Upper lobe of right lung (tissue), 1 donor: Measurements from ENCODE around the gene CIZ1. TPM values are rescaled to one million over a fixed set of nuclear protein-coding genes. Genes with fewer than 3 reads are reported as not detected.
"Not testable (repeated sequence)": the region's sequence is repeated elsewhere in the genome, so short reads cannot be mapped to it uniquely, and the experiment has no call there.

Source experiments
- ATAC-seq: fragments of 200-7000 bp; cut with Tn5 transposase; one replicate; pipeline ENCODE4 v1.9.1; 2020; ENCODE audit warnings: mild to moderate bottlenecking, moderate library complexity
- DNase-seq: peaks from one replicate; pipeline ENCODE4 v3.0.0-alpha.2; 2020
- H3K27ac ChIP-seq: fragments of 200-600 bp; one replicate; pipeline ENCODE4 v1.8.0; 2022
- H3K27me3 ChIP-seq: fragments of 200-600 bp; one replicate; pipeline ENCODE4 v1.8.0; 2022; ENCODE audit warnings: mild to moderate bottlenecking
- H3K36me3 ChIP-seq: fragments of 200-600 bp; one replicate; pipeline ENCODE4 v1.8.0; 2022
- H3K4me1 ChIP-seq: fragments of 200-600 bp; one replicate; pipeline ENCODE4 v1.8.0; 2022
- H3K4me3 ChIP-seq: fragments of 200-600 bp; one replicate; pipeline ENCODE4 v1.8.0; 2022; ENCODE audit warnings: mild to moderate bottlenecking
- H3K9me3 ChIP-seq: fragments of 200-600 bp; one replicate; pipeline ENCODE4 v1.8.0; 2022
- CTCF ChIP-seq: fragments of 200-600 bp; IDR thresholded peaks from one replicate; pipeline ENCODE4 v1.8.0; 2022; ENCODE audit warnings: antibody characterized with exemption
- intact Hi-C: fragments of 100-400 bp; cut with DNase I; formaldehyde crosslinking; loops from one replicate; pipeline ENCODE4 v1.11.0; 2022
- total RNA-seq: library from RNA; stranded (reverse); fragmentation: NEBNext Ultra II Directional; extraction: Animal tissue kit (Norgen Biotek cat#: 25700); gene quantifications from one replicate; pipeline ENCODE4 v1.2.1, GENCODE V29; 2021
- donor health status: DM: no; HTN: yes; CAD: no; lungs with severe emphysema.

Gene CIZ1
- total RNA-seq, 1 donor from 2014 or later: 107 TPM

- DNase-seq (no peak), ATAC-seq (no peak)
- Histone ChIP-seq H3K36me3 (peaks cover 58% of the 10 kb centered on the region), H3K27ac (no peak overlapping the region), H3K4me1 (peaks cover 11% of the 10 kb centered on the region), H3K4me3 (no peak overlapping the region), H3K9me3 (no peaks in the 10 kb centered on the region), H3K27me3 (no peaks in the 10 kb centered on the region)
- intact Hi-C loops: no loop called here
- no peak for TF ChIP-seq CTCF
These were observed 5.1 kb downstream of the CIZ1 start for GRCh38 chr9:128185979-128186965.

- Histone ChIP-seq H3K4me3 (no peak overlapping the region), H3K4me1 (no peaks in the 10 kb centered on the region), H3K27me3 (no peaks in the 10 kb centered on the region), H3K36me3 (peaks cover 77% of the 10 kb centered on the region), H3K9me3 (no peaks in the 10 kb centered on the region), H3K27ac (no peak overlapping the region)
- DNase-seq: no peak
- intact Hi-C loops: no loop called here
- no peak for ATAC-seq
- no peak for TF ChIP-seq CTCF
These were observed 8.3 kb downstream of the CIZ1 start for GRCh38 chr9:128182893-128183588.

GRCh38 chr9:128181480-128181879, 9.9 kb downstream of the CIZ1 start:
- ATAC-seq, H3K27ac ChIP-seq, H3K9me3 ChIP-seq, H3K4me3 ChIP-seq, intact Hi-C loops, H3K27me3 ChIP-seq, H3K4me1 ChIP-seq, DNase-seq: not testable (repeated sequence)
- peaks cover 84% of the 10 kb centered on the region for H3K36me3 ChIP-seq
- peak; percentile 43 for TF ChIP-seq CTCF

GRCh38 chr9:128180447-128180846, 10.9 kb downstream of the CIZ1 start:
- Histone ChIP-seq H3K36me3 (peaks cover 89% of the 10 kb centered on the region), H3K4me1 (no peaks in the 10 kb centered on the region), H3K4me3 (no peak overlapping the region), H3K9me3 (no peaks in the 10 kb centered on the region), H3K27ac (no peak overlapping the region), H3K27me3 (no peaks in the 10 kb centered on the region)
- DNase-seq: no peak
- TF ChIP-seq CTCF: no peak
- intact Hi-C loops: no loop called here
- ATAC-seq: no peak

- Histone ChIP-seq H3K36me3 (peaks cover 89% of the 10 kb centered on the region), H3K9me3 (no peaks in the 10 kb centered on the region), H3K4me1 (no peaks in the 10 kb centered on the region), H3K27ac (no peak overlapping the region), H3K27me3 (no peaks in the 10 kb centered on the region), H3K4me3 (no peak overlapping the region)
- TF ChIP-seq CTCF: no peak
- intact Hi-C loops: no loop called here
- ATAC-seq (no peak), DNase-seq (no peak)
These were observed 11.4 kb downstream of the CIZ1 start for GRCh38 chr9:128180001-128180400.
